Measurements from ENCODE around the gene DPP3. TPM values are rescaled to one million over a fixed set of nuclear protein-coding genes. Genes with fewer than 3 reads are reported as not detected.

The DPP3 gene
- total RNA-seq, 2 experiments from 2014 or later, result 47.2 to 53.4 TPM

DNA sequence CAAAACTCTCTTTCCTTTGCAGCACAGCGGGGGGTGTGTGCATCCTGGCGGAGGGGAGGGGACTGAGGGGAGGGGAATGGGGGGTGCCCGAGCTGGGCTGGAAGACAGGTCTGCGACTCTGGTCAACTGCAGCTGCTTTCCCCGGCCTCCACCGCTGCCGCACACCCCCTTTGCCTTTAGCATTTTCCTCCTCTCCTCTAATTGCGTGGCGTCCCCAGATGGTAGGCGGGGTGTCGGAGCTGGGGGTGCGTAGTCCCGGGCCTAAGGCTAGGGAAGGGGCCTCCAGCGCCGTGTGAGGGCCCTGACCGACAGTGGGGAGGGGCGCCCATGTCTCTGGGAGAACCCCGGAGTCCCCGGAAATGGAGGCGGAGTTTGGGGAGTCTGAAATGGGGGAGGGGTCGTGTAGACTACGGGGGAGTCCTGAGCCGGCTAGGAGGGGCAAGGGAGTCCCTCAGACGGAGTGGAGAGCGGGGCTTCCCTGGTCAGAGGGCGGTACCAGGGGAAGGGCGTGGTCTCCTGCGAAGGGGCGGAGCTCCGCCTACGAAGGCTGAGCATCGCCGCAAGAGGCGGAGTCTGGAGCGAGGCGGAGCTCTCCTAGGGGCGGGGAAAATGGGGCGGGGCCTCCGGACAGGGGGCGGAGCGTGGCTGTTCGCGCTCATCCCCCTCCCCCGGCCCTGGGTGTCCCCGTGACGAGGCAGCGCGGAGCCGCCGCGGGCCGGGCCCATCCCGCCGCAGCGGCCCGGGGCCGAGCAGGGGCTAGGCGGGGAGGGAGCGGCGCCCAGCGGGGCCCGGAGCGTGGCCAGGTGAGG is 13.8 kb upstream of the DPP3 start, which contains the start of gene PELI3:
TSS of gene PELI3 (plus strand) at position 681 of the 809 bp plus-strand sequence. CDS start 1,224 bp downstream, outside the sequence.
- DNase-seq (ENCODE audit: low spot score), result peak; percentile 93
- intact Hi-C loops (cut with micrococcal nuclease; ENCODE audit: unreplicated experiment), result no loop called here
- no peaks in the 10 kb centered on the region for H4K20me1 ChIP-seq (ENCODE audit: insufficient read depth, low read length)
- peak within 1 kb of the TSS; percentile 73 for H3K27ac ChIP-seq (ENCODE audit: low read depth, low read length, poor library complexity, severe bottlenecking)
- H3K36me3 ChIP-seq (ENCODE audit: insufficient read depth, low read length), result peaks cover 5% of the 10 kb centered on the region; the same call in 1 of the 2 replicates
- H2AFZ ChIP-seq (ENCODE audit: low read length), result peak within 1 kb of the TSS; percentile 77
- TF ChIP-seq EZH2phosphoT487 (IDR thresholded peaks at IDR 0.05; ENCODE audit: borderline replicate concordance, low read depth, low read length), result no peak
- TF ChIP-seq, protein P1, sequence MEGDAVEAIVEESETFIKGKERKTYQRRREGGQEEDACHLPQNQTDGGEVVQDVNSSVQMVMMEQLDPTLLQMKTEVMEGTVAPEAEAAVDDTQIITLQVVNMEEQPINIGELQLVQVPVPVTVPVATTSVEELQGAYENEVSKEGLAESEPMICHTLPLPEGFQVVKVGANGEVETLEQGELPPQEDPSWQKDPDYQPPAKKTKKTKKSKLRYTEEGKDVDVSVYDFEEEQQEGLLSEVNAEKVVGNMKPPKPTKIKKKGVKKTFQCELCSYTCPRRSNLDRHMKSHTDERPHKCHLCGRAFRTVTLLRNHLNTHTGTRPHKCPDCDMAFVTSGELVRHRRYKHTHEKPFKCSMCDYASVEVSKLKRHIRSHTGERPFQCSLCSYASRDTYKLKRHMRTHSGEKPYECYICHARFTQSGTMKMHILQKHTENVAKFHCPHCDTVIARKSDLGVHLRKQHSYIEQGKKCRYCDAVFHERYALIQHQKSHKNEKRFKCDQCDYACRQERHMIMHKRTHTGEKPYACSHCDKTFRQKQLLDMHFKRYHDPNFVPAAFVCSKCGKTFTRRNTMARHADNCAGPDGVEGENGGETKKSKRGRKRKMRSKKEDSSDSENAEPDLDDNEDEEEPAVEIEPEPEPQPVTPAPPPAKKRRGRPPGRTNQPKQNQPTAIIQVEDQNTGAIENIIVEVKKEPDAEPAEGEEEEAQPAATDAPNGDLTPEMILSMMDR (conservative IDR thresholded peaks at IDR 0.05; ENCODE audit: low read length), result no peak
- ChIA-PET CTCF (ENCODE audit: unreplicated experiment) (interaction anchor here (0.5 to 1.0 kb wide), 10 partner anchors 17 to 1948 kb away, joined by 3 to 12 read pairs (median 6); partner anchors contain the start of gene NPAS4), POLR2A (interaction anchor here (0.6 to 1.4 kb wide), 9 partner anchors 8 to 795 kb away, joined by 3 to 6 read pairs (median 3); no protein-coding TSS in a partner anchor)
- H3K79me2 ChIP-seq (ENCODE audit: insufficient read depth, low read depth, low read length), result no peaks in the 10 kb centered on the region
- H3K4me3 ChIP-seq (ENCODE audit: low read depth, low read length, poor library complexity, severe bottlenecking), result peak within 1 kb of the TSS; percentile 69
- peaks cover 36% of the 10 kb centered on the region for H3K4me1 ChIP-seq (ENCODE audit: insufficient read depth, low read length, poor library complexity, severe bottlenecking)
- H3K9me2 ChIP-seq (ENCODE audit: insufficient read depth, low read length), result no peaks in the 10 kb centered on the region
- H3K4me2 ChIP-seq (ENCODE audit: low read length), result peak within 1 kb of the TSS; percentile 90
- BruUV-seq (replicated peaks), result no TSS peak
- H3K9me3 ChIP-seq (ENCODE audit: low read length), result peaks cover 13% of the 10 kb centered on the region

DNA sequence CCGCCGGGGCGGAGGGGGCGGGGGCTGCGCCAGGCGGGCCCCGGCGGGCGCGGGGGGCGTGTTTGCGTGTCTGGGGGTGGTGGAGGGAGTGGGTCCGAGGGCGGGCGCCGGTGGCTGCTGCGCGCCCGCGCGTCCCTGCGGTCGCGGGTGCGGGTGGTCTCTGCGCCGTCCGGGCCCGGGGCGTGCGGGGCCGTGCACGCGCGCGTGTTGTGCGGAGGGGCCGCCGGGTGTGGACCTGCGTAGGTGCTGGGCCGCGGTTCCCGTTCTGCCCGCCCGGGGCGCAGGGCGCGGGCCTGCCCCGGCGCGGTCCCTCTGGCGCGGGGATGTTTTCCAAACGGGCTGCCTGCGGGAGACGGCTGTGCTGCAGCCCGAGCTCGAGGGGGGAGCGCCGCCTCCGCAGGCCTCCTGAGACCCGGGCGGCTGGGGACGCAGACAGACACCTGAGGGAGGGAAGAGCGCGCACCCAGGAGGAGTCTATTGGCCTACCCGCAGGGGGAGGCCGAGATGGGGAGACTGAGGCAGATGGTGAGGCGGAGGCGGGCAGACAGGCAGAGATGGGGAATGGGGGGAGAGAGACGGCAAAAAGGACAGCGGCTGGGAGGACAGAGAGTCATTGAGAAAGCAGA is 13.1 kb upstream of the DPP3 start:
- Histone ChIP-seq H3K4me3 (ENCODE audit: low read depth, low read length, poor library complexity, severe bottlenecking) (peak overlapping the region; percentile 69), H3K4me1 (ENCODE audit: insufficient read depth, low read length, poor library complexity, severe bottlenecking) (peaks cover 29% of the 10 kb centered on the region), H4K20me1 (ENCODE audit: insufficient read depth, low read length) (no peaks in the 10 kb centered on the region), H3K9me2 (ENCODE audit: insufficient read depth, low read length) (no peaks in the 10 kb centered on the region), H2AFZ (ENCODE audit: low read length) (peak overlapping the region; percentile 11; the same call in 1 of the 2 replicates), H3K79me2 (ENCODE audit: insufficient read depth, low read depth, low read length) (no peaks in the 10 kb centered on the region), H3K36me3 (ENCODE audit: insufficient read depth, low read length) (peaks cover 5% of the 10 kb centered on the region; the same call in 1 of the 2 replicates), H3K27ac (ENCODE audit: low read depth, low read length, poor library complexity, severe bottlenecking) (no peak overlapping the region), H3K4me2 (ENCODE audit: low read length) (peak overlapping the region; percentile 90), H3K9me3 (ENCODE audit: low read length) (peaks cover 10% of the 10 kb centered on the region)
- TF ChIP-seq EZH2phosphoT487 (IDR thresholded peaks at IDR 0.05; ENCODE audit: borderline replicate concordance, low read depth, low read length), result no peak
- TF ChIP-seq, protein P1 (conservative IDR thresholded peaks at IDR 0.05; ENCODE audit: low read length), result 0 out of 2 replicates have a peak, but pooled peaks have one; percentile 27
- CTCF ChIA-PET (ENCODE audit: unreplicated experiment), result interaction anchor here (0.6 to 1.0 kb wide), 3 partner anchors 44 to 884 kb away, joined by 3 to 12 read pairs (median 8); no protein-coding TSS in a partner anchor
- BruUV-seq (replicated peaks), result no TSS peak
- intact Hi-C loops (cut with micrococcal nuclease; ENCODE audit: unreplicated experiment), result no loop called here
- no peak for DNase-seq (ENCODE audit: low spot score)
- POLR2A ChIA-PET, result interaction anchor here (0.6 to 1.4 kb wide), 3 partner anchors 9 to 470 kb away, joined by 4 to 5 read pairs (median 4); partner anchors contain the start of gene DPP3
